GM12892 (cell line): ENCODE measurements around the gene PAXX.

ENCODE experiments used
- POLR2A ChIP-seq: IDR thresholded peaks from 2 replicates; pipeline ENCODE4 v1.6.1; 2011; ENCODE audit warnings: low read depth, low read length, control low read depth
- TAF1 ChIP-seq: IDR thresholded peaks from 2 replicates; pipeline ENCODE4 v1.6.1; 2011; ENCODE audit warnings: low read depth, mild to moderate bottlenecking, control low read depth, low read length, borderline replicate concordance

DNA sequence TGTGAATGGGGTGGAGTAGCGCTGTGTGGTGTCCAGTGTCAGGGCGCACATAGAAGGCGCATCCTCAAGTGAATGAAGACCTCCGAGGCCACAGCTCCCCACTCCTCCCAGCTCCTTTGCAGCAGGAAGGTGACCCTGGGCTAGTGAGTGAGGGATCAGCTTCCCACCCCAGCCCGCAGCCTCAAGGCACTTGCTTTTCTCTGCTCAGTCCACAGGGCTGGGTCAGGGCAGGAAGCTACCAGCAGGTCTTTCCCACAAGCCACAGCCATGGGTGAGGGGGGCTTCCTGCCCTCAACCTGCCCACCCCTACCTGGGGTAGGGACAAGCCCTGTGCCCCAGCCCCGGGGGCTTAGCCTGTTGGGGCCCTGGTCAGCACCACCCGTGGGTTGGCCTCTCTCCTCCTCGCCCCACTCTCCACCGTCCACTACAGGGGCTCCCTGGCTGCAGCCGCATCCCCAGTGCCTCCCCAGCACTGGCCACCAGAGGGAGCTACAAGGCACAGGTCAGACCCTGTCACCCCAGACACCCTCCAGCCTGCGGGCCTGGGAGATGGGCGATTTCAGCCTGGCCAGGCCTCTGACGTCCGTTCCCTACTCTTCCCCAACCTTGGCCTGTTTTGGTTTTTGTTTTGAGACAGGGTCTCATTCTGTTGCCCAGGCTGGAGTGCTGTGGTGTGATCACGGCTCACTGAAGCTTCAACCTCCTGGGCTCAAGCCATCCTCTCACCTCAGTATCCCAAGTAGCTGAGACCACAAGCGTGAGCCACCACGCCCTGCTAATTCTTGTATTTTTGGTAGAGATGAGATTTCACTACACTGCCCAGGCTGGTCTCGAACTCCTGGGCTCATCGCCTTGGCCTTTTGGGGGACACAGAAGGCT lies 37.1 kb downstream of the PAXX start:
- TF ChIP-seq POLR2A (no peak), TAF1 (no peak)
